GM23248 (cell line): ENCODE data around the gene REC8.

Source experiments
- EZH2 ChIP-seq: fragments of 200-600 bp; sonication (generic); IDR thresholded peaks from 2 replicates; pipeline ENCODE4 v1.6.1; 2018; ENCODE audit warnings: antibody characterized with exemption, mild to moderate bottlenecking; ENCODE audit not compliant: insufficient read depth, poor library complexity, severe bottlenecking
- EZH2phosphoT487 ChIP-seq: fragments of 200-600 bp; sonication (generic); IDR thresholded peaks from 2 replicates; pipeline ENCODE4 v1.6.1; 2018; ENCODE audit warnings: antibody characterized with exemption, moderate library complexity, mild to moderate bottlenecking, low read depth; ENCODE audit not compliant: insufficient read depth

DNA sequence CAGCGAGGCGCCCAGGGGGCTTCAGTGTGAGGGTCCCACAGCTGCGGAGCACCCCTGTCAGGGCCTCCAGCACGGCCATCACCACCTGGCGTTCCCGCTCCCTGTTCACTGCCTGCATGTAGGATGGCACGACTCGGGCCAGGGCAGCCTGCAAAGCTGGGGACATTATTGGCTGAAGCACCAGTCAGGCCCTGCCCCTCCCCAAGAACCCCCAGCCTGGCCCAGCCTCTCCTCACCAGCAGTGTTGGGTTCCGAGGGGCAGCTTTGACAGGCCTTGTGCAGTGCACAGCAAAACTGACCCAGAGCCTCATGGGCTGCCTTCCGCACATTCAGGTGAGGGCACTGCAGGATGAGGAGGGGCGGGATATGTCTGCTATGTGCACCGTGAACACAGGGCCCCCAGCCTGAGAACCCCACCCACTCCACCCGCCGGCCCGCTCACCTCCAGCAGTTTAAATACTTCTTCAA lies 11.2 kb downstream of the REC8 start:
- no peak for TF ChIP-seq EZH2phosphoT487
- TF ChIP-seq EZH2: no peak
